Endothelial cell of umbilical vein (primary cell): Measurements from ENCODE around the gene ACOT7. TPM values are rescaled to one million over a fixed set of nuclear protein-coding genes. Genes with fewer than 3 reads are reported as not detected.

Source experiments
- BruUV-seq: library from RNA; stranded (reverse); fragments of 400-500 nt; replicated peaks from 2 replicates; lab custom pipeline; 2021; lab: Mats Ljungman, UMichigan
- CTCF ChIA-PET: fragments of 300-600, 350-600 bp; sonication (Branson Sonifier 250); formaldehyde crosslinking; loops from one replicate; lab custom pipeline; 2021; ENCODE audit warnings: antibody characterized with exemption, inconsistent platforms; lab: Charles Lee
- POLR2A ChIA-PET: fragments of 300-600, 350-600 bp; sonication (Branson Sonifier 250); formaldehyde crosslinking; loops from one replicate; lab custom pipeline; 2021; ENCODE audit warnings: antibody characterized with exemption, inconsistent platforms; lab: Charles Lee
- DNase-seq: peaks from one replicate; pipeline ENCODE4 v3.0.0-alpha.2; 2011; ENCODE audit warnings: low read depth, low spot score
- FAIRE-seq: peaks from 2 replicates; lab custom pipeline; 2011; peaks lifted over from hg19 to GRCh38; lab: Jason Lieb, UNC
- H2AFZ ChIP-seq: 2 replicates; pipeline ENCODE4 v1.6.0; 2012; ENCODE audit warnings: low read depth, low read length, control low read depth, inconsistent platforms
- H3K27ac ChIP-seq: 2 replicates; pipeline ENCODE4 v1.5.1; 2011; ENCODE audit warnings: low read depth, mild to moderate bottlenecking, control low read depth, low read length, moderate library complexity; ENCODE audit not compliant: insufficient read depth
- H3K27me3 ChIP-seq, 2 experiments: 2 replicates each; pipeline versions ENCODE4 v1.6.0 to v1.6.1; 2011; ENCODE audit warnings: low read length in 2 of 2, mixed read lengths in 1 of 2; ENCODE audit not compliant: control insufficient read depth in 2 of 2, insufficient read depth in 2 of 2
- H3K36me3 ChIP-seq, 2 experiments: 2 replicates in 1 of 2; 3 replicates in 1 of 2; pipeline ENCODE4 v1.5.1; 2011; ENCODE audit warnings: low read length in 2 of 2, mild to moderate bottlenecking in 1 of 2, moderate library complexity in 1 of 2; ENCODE audit not compliant: control insufficient read depth in 2 of 2, insufficient read depth in 2 of 2; ENCODE audit errors: extremely low read depth in 1 of 2
- H3K4me1 ChIP-seq: 3 replicates; pipeline ENCODE4 v1.5.1; 2011; ENCODE audit warnings: mild to moderate bottlenecking, low read length; ENCODE audit not compliant: control insufficient read depth, insufficient read depth; ENCODE audit errors: extremely low read depth
- H3K4me2 ChIP-seq: 2 replicates; pipeline ENCODE4 v1.6.1; 2011; ENCODE audit warnings: low read length, control low read depth, mixed read lengths; ENCODE audit not compliant: insufficient read depth
- H3K4me3 ChIP-seq, 3 experiments: fragments of 200-600 bp in 1 of 3; sonication (generic), shearing (Covaris generic) in 1 of 3; replicated peaks in 1 of 3; 2 replicates each; pipeline ENCODE4 v1.5.1; 2011 to 2016; ENCODE audit warnings: control low read depth in 3 of 3, low read length in 3 of 3, mild to moderate bottlenecking in 2 of 3, inconsistent platforms in 1 of 3, low read depth in 1 of 3, moderate library complexity in 1 of 3; ENCODE audit not compliant: insufficient read depth in 1 of 3
- H3K79me2 ChIP-seq: 2 replicates; pipeline ENCODE4 v1.6.0; 2012; ENCODE audit warnings: low read length, inconsistent platforms; ENCODE audit not compliant: control insufficient read depth, insufficient read depth
- H3K9ac ChIP-seq: replicated peaks from 2 replicates; pipeline ENCODE3; 2011; ENCODE audit warnings: low read length, control low read depth; ENCODE audit not compliant: insufficient read depth; ENCODE audit errors: extremely low read depth
- H3K9me1 ChIP-seq: replicated peaks from 3 replicates; pipeline ENCODE4 v1.6.0; 2011; ENCODE audit warnings: mild to moderate bottlenecking, low read length; ENCODE audit not compliant: control insufficient read depth, insufficient read depth; ENCODE audit errors: extremely low read depth
- H3K9me3 ChIP-seq: replicated peaks from 2 replicates; pipeline ENCODE4 v1.5.1; 2012; ENCODE audit warnings: low read length, inconsistent platforms; ENCODE audit not compliant: control insufficient read depth, insufficient read depth
- H4K20me1 ChIP-seq: replicated peaks from 2 replicates; pipeline ENCODE3; 2011; ENCODE audit warnings: mild to moderate bottlenecking, low read length; ENCODE audit not compliant: control insufficient read depth, insufficient read depth; ENCODE audit errors: extremely low read depth
- CTCF ChIP-seq, 2 donors: IDR thresholded peaks; 1 replicate in 1 of 2; 2 replicates in 1 of 2; pipeline ENCODE4 v1.5.1; 2011; ENCODE audit warnings: low read length in 2 of 2, mild to moderate bottlenecking in 2 of 2, moderate library complexity in 2 of 2, control low read depth in 1 of 2, inconsistent platforms in 1 of 2, low read depth in 1 of 2; ENCODE audit not compliant: insufficient read depth in 1 of 2; ENCODE audit errors: extremely low read depth in 1 of 2
- EZH2 ChIP-seq: IDR thresholded peaks from 2 replicates; pipeline ENCODE4 v1.6.1; 2012; ENCODE audit warnings: borderline replicate concordance, low read depth, mild to moderate bottlenecking, moderate library complexity, low read length, inconsistent platforms; ENCODE audit not compliant: severe bottlenecking
- FOS ChIP-seq: IDR thresholded peaks from 2 replicates; pipeline ENCODE4 v1.6.1; 2011; ENCODE audit warnings: mild to moderate bottlenecking, low read length, moderate library complexity, borderline replicate concordance; ENCODE audit not compliant: insufficient read depth
- GATA2 ChIP-seq: IDR thresholded peaks from 2 replicates; pipeline ENCODE4 v1.7.0; 2011; ENCODE audit warnings: low read depth, mild to moderate bottlenecking, moderate library complexity, mixed read lengths, low read length; ENCODE audit not compliant: insufficient read length, insufficient read depth
- JUN ChIP-seq: IDR thresholded peaks from 2 replicates; pipeline ENCODE4 v1.6.1; 2011; ENCODE audit warnings: borderline replicate concordance, low read depth; ENCODE audit not compliant: insufficient read length, insufficient read depth
- MYC ChIP-seq: IDR thresholded peaks from one replicate; pipeline ENCODE4 v1.6.1; 2011; ENCODE audit warnings: mild to moderate bottlenecking, low read depth, low read length
- POLR2A ChIP-seq: IDR thresholded peaks from 2 replicates; pipeline ENCODE4 v1.6.1; 2012; ENCODE audit warnings: low read depth, mild to moderate bottlenecking, control low read depth, low read length
- POLR2AphosphoS5 ChIP-seq: IDR thresholded peaks from 2 replicates; pipeline ENCODE4 v1.6.1; 2012; ENCODE audit warnings: low read depth, mild to moderate bottlenecking, control low read depth, low read length, moderate library complexity; ENCODE audit not compliant: insufficient read depth
- dilution Hi-C: fragments of 300-500 bp; cut with MboI; formaldehyde crosslinking; loops from one replicate; pipeline ENCODE4 v1.15.0; 2019; ENCODE audit warnings: low sequenced_read_pairs; ENCODE audit not compliant: extremely low pct_ligation_motif_present
- intact Hi-C: fragments of 100-400 bp; cut with micrococcal nuclease; formaldehyde crosslinking; loops from one replicate; pipeline ENCODE4 v1.10.0; 2022
- polyA plus RNA-seq, 4 experiments: library from polyadenylated mRNA; depleted of rRNA in 3 of 4; stranded (reverse) in 3 of 4; unstranded in 1 of 4; fragments of >200 nt; gene quantifications; 2 replicates each; pipeline versions ENCODE4 v1.2.1 to v1.2.3, GENCODE V29; 2011 to 2012; ENCODE audit warnings: missing spikeins in 1 of 4
- total RNA-seq: library from RNA; stranded (reverse); gene quantifications from 2 replicates; pipeline ENCODE4 v1.2.3, GENCODE V29; 2021
- TF ChIP-seq, protein P1 (sequence below): IDR thresholded peaks from 2 replicates; pipeline ENCODE4 v1.6.1; 2011; ENCODE audit not compliant: insufficient read depth, insufficient read length

ACOT7 gene
- total and polyA plus RNA-seq, 2 donors (not counting 3 experiments of a cell fraction or from before 2014, with no cell fraction given) = 69.4 to 105 TPM

DNA sequence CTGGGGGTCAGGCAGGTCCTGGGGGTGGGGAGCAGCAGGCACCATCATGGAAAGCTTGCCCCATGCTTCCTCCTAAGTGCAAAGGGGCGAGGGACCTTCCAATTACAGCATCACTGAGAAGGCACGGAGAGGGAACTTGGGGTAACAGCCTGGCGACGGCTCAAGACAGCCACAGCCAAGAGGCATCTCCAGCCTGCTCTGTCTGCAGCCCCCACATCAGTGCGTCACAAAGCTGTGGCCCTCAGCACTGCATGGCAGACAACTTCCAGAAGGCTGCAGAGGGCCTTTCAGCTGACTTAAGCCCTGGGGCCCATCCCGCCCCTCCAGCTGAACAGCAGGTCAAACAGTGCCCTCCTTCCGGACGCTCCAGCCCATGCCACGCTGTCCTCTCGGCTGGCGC is 119.5 kb downstream of the ACOT7 start:
- no peak overlapping the region for H3K4me2 ChIP-seq
- no TSS peak for BruUV-seq
- H3K4me1 ChIP-seq = no peaks in the 10 kb centered on the region
- H3K27me3 ChIP-seq = no peaks in the 10 kb centered on the region
- dilution Hi-C loops (no loop called here), intact Hi-C loops (no loop called here)
- no peak for DNase-seq
- no peak overlapping the region for H3K27ac ChIP-seq
- no peak overlapping the region for H2AFZ ChIP-seq
- no peaks in the 10 kb centered on the region for H4K20me1 ChIP-seq
- TF ChIP-seq JUN = no peak
- no peak for TF ChIP-seq POLR2AphosphoS5
- no peak for TF ChIP-seq MYC
- no peak for TF ChIP-seq CTCF (IDR thresholded peaks at IDR 0.05; ENCODE audit: extremely low read depth in 1 of 2, insufficient read depth in 1 of 2, low read depth in 1 of 2, low read length in 2 of 2)
- TF ChIP-seq POLR2A = no peak
- TF ChIP-seq, protein P1, sequence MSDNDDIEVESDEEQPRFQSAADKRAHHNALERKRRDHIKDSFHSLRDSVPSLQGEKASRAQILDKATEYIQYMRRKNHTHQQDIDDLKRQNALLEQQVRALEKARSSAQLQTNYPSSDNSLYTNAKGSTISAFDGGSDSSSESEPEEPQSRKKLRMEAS = no peak
- POLR2A ChIA-PET = no interaction called here
- no peaks in the 10 kb centered on the region for H3K9me1 ChIP-seq
- FAIRE-seq = no peak
- H3K79me2 ChIP-seq = no peaks in the 10 kb centered on the region
- H3K9ac ChIP-seq = no peak overlapping the region
- H3K4me3 ChIP-seq = no peak overlapping the region
- no peaks in the 10 kb centered on the region for H3K36me3 ChIP-seq
- CTCF ChIA-PET = no interaction called here
- H3K9me3 ChIP-seq = no peaks in the 10 kb centered on the region

DNA sequence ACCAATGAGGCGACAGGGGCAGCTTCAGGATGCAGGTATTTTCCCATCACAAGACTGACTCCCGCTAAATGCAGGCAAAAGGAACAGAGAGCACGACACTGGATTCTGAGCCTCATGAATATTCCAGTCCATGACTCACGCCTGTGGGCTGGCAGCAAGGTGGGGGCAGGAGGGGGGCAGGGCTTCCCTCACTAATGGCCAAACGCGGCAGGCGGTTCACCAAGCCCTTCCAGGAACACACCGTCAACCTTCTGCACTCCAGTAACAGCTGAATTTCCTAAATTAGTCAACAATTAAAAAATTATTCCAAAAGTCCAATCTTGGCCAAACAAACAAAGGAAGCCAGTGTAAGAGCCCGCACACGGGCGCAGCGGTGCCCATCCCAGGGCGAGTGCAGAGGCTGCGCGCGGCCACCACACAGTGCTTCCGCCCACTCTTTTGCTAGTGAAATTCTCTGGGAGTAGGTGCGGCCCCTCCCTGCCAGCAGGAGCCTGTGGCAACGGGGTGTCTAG is 120.1 kb downstream of the ACOT7 start:
- TF ChIP-seq FOS (no peak), CTCF (IDR thresholded peaks at IDR 0.05; ENCODE audit: extremely low read depth in 1 of 2, insufficient read depth in 1 of 2, low read depth in 1 of 2, low read length in 2 of 2) (no peak), MYC (no peak), POLR2A (no peak), POLR2AphosphoS5 (no peak), EZH2 (no peak), GATA2 (no peak), JUN (no peak)
- TF ChIP-seq, protein P1 = no peak
- H3K4me3 ChIP-seq = no peak overlapping the region
- DNase-seq = no peak
- H3K9ac ChIP-seq = no peak overlapping the region
- no peaks in the 10 kb centered on the region for H3K9me3 ChIP-seq
- FAIRE-seq = no peak
- H3K9me1 ChIP-seq = no peaks in the 10 kb centered on the region
- no TSS peak for BruUV-seq
- H3K79me2 ChIP-seq = no peaks in the 10 kb centered on the region
- no peaks in the 10 kb centered on the region for H3K27me3 ChIP-seq
- H4K20me1 ChIP-seq = no peaks in the 10 kb centered on the region
- intact Hi-C loops (no loop called here), dilution Hi-C loops (no loop called here)
- H3K36me3 ChIP-seq = no peaks in the 10 kb centered on the region
- ChIA-PET POLR2A (no interaction called here), CTCF (no interaction called here)
- H3K4me1 ChIP-seq = no peaks in the 10 kb centered on the region
- H3K4me2 ChIP-seq = no peak overlapping the region
- H2AFZ ChIP-seq = no peak overlapping the region
- no peak overlapping the region for H3K27ac ChIP-seq
